Muscle of back (tissue), 11 donors: ENCODE results near the gene PCDHA1. TPM values are rescaled to one million over a fixed set of nuclear protein-coding genes. Genes with fewer than 3 reads are reported as not detected.
A peak's percentile ranks its signal among the peaks of the same experiment; 100 is the strongest.
"Not testable (repeated sequence)": the region's sequence is repeated elsewhere in the genome, so short reads cannot be mapped to it uniquely, and the experiment has no call there.

Experiments used
- DNase-seq, 3 donors: peaks; one replicate each; pipeline versions ENCODE4 v3.0.0 to v3.0.0-alpha.2; 2013
- polyA plus RNA-seq, 10 donors: library from polyadenylated mRNA; unstranded; fragments of 120-200 nt; gene quantifications; one replicate each; pipeline ENCODE4 v1.2.1, GENCODE V29; 2013; ENCODE audit not compliant: insufficient read length in 10 of 10

The PCDHA1 gene
- polyA plus RNA-seq, 10 donors: 0.05 to 0.11 (median 0.06) TPM; not detected in 6

DNA sequence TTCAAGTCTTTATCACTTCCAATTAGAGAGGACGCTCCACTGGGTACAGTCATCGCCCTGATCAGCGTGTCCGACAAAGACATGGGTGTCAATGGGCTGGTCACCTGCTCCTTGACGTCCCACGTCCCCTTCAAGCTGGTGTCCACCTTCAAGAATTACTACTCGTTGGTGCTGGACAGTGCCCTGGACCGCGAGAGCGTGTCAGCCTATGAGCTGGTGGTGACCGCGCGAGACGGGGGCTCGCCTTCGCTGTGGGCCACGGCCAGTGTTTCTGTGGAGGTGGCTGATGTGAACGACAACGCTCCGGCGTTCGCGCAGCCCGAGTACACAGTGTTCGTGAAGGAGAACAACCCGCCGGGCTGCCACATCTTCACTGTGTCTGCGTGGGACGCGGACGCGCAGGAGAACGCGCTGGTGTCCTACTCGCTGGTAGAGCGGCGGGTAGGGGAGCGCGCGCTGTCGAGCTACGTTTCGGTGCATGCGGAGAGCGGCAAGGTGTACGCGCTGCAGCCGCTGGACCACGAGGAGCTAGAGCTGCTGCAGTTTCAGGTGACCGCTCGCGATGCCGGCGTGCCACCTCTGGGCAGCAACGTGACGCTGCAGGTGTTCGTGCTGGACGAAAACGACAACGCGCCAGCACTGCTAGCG lies 22.4 kb downstream of the PCDHA1 start:
- DNase-seq: not testable (repeated sequence)

DNA sequence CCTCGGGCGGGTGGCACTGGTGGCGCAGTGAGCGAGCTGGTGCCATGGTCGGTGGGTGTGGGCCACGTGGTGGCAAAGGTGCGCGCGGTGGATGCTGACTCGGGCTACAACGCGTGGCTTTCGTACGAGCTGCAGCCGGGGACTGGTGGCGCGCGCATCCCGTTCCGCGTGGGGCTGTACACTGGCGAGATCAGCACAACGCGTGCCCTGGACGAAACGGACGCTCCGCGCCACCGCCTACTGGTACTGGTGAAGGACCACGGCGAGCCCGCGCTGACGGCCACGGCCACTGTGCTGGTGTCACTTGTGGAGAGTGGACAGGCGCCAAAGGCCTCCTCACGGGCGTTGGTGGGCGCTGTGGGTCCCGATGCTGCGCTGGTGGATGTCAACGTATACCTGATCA lies 22.9 kb downstream of the PCDHA1 start:
- no peak for DNase-seq

DNA sequence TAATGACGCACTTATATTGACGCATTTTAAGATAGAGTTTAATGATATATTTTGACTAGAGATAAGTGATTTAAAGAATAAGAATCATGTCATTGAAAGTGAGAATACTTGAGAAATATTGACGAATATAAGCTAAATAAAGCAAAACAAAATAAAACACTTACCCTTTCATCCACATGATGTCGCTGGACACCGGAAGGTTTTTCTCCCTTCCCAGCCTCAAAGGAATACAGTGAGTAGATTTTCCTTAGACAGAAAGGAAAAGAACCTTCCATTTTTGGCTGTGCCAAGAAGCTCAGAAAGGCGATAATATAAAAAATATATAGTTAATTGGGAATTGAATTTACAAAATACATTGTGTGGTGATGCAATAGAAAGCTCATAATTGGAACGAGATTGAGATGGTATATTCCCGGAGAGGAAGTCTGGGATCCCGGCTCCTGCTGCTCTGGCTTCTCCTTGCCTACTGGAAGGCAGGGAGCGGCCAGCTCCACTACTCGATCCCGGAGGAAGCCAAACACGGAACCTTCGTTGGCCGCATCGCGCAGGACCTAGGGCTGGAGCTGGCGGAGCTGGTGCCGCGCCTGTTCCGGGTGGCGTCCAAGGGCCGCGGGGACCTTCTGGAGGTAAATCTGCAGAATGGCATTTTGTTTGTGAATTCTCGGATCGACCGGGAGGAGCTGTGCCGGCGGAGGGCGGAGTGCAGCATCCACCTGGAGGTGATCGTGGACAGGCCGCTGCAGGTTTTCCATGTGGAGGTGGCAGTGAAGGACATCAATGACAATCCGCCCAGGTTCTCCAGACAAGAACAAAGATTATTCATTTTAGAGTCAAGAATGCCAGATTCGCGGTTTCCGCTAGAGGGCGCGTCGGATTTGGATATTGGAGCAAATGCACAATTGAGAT lies 35.7 kb downstream of the PCDHA1 start, which contains the start of gene PCDHA5:
Gene PCDHA5 (plus strand): TSS at position 239 of the 906 bp plus-strand sequence.
- DNase-seq: no peak

DNA sequence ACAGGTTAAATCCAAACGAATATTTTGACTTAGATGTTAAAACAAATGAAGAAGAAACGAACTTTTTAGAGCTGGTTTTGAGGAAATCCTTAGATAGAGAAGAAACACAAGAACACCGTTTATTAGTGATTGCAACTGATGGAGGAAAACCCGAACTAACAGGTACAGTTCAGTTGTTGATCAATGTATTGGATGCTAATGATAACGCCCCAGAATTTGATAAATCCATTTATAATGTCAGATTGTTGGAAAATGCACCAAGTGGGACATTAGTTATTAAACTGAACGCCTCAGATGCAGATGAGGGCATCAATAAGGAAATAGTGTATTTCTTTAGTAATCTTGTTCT lies 36.3 kb downstream of the PCDHA1 start:
- no peak for DNase-seq

DNA sequence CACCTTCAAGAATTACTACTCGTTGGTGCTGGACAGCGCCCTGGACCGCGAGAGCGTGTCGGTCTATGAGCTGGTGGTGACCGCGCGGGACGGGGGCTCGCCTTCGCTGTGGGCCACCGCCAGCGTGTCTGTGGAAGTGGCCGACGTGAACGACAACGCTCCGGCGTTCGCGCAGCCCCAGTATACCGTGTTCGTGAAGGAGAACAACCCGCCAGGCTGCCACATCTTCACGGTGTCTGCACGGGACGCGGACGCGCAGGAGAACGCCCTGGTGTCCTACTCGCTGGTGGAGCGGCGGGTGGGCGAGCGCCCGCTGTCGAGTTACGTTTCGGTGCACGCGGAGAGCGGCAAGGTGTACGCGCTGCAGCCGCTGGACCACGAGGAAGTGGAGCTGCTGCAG lies 37.0 kb downstream of the PCDHA1 start:
- not testable (repeated sequence) for DNase-seq

DNA sequence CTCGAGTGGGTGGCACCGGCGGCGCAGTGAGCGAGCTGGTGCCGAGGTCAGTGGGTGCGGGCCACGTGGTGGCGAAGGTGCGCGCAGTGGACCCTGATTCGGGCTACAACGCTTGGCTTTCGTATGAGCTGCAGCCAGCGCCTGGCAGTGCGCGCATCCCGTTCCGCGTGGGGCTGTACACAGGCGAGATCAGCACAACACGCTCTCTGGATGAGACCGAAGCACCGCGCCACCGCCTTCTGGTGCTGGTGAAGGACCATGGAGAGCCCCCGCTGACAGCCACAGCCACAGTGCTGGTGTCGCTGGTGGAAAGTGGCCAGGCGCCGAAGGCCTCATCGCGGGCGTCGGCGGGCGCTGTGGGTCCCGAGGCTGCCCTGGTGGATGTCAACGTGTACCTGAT lies 37.5 kb downstream of the PCDHA1 start:
- DNase-seq: no peak

DNA sequence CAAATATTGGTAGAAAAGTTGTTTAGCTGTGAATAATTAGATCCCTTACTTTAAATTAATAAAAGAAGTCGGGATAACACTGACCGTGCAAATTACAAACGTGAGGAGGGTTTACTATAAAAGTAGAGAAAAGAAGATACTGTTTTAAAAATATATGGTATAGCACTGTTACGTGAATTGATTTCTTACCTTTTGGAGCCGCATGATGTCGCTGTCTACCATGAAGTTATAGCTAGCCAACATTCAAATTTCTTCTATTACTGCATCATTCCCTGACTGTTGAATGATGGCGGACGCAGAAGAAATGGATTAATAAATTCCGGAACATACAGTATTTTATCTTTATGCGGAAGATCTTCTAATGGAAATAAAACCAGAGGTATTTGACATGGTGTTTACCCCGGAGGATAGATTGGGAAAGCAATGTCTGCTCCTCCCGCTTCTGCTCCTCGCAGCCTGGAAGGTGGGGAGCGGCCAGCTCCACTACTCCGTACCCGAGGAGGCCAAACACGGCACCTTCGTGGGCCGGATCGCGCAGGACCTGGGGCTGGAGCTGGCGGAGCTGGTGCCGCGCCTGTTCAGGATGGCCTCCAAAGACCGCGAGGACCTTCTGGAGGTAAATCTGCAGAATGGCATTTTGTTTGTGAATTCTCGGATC lies 41.9 kb downstream of the PCDHA1 start, which contains the start of gene PCDHA6:
Gene PCDHA6 (plus strand): TSS at position 257 of the 658 bp plus-strand sequence. CDS start 132 bp downstream, at position 389.
- DNase-seq: no peak

DNA sequence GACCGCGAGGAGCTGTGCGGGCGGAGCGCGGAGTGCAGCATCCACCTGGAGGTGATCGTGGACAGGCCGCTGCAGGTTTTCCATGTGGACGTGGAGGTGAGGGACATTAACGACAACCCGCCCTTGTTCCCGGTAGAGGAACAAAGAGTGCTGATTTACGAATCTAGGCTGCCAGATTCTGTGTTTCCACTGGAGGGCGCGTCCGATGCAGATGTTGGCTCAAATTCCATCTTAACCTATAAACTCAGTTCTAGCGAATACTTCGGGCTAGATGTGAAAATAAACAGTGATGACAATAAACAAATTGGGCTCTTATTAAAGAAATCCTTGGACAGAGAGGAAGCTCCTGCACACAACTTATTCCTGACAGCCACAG lies 42.4 kb downstream of the PCDHA1 start:
- no peak for DNase-seq

DNA sequence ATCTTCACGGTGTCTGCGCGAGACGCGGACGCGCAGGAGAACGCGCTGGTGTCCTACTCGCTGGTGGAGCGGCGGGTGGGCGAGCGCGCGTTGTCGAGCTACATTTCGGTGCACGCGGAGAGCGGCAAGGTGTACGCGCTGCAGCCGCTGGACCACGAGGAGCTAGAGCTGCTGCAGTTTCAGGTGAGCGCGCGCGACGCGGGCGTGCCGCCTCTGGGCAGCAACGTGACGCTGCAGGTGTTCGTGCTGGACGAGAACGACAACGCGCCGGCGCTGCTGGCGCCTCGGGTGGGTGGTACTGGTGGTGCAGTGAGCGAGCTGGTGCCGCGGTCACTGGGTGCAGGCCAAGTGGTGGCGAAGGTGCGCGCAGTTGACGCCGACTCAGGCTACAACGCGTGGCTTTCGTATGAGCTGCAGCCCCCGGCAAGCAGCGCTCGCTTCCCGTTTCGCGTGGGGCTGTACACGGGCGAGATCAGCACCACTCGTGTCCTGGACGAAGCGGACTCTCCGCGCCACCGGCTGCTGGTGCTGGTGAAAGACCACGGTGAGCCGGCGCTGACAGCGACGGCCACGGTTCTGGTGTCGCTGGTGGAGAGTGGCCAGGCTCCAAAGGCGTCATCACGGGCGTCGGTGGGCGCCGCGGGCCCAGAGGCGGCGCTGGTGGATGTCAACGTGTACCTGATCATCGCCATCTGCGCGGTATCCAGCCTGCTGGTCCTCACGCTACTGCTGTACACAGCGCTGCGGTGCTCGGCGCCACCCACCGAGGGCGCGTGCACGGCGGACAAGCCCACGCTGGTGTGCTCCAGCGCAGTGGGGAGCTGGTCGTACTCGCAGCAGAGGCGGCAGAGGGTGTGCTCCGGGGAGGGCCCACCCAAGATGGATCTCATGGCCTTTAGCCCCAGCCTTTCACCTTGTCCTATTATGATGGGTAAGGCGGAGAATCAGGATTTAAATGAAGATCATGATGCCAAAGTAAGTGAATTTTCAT lies 43.9 kb downstream of the PCDHA1 start:
- not testable (repeated sequence) for DNase-seq

DNA sequence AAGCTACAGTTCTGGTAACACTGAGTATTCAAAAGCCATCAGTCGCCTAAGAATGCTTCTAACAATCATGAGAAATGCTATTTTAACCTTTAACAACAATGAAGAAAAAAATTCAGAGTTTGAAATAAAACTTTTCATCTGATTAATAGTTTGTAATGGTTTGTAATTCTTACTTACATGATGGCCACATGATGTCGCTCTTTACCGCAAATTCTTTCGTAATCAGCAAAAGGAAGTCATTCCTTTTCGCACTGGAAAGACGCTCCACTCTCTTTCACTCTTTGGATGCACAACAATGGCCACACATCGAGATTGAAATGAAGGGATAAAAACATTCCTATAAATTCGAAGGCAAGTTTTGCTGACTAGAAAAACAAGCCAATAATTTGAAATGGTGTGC lies 48.1 kb downstream of the PCDHA1 start, which contains the start of gene PCDHA7:
Gene PCDHA7 (plus strand): TSS at position 277 of the 400 bp plus-strand sequence. CDS start 115 bp downstream, at position 392.
- DNase-seq: peak in 1 of 3 donors; percentile 5

DNA sequence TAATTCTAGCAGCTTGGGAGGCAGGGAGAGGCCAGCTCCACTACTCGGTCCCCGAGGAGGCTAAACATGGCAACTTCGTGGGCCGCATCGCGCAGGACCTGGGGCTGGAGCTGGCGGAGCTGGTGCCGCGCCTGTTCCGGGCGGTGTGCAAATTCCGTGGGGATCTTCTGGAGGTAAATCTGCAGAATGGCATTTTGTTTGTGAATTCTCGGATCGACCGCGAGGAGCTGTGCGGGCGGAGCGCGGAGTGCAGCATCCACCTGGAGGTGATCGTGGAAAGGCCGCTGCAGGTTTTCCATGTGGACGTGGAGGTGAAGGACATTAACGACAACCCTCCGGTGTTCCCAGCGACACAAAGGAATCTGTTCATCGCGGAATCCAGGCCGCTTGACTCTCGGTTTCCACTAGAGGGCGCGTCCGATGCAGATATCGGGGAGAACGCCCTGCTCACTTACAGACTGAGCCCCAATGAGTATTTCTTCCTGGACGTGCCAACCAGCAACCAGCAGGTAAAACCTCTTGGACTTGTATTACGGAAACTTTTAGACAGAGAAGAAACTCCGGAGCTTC lies 48.6 kb downstream of the PCDHA1 start:
- not testable (repeated sequence) for DNase-seq

DNA sequence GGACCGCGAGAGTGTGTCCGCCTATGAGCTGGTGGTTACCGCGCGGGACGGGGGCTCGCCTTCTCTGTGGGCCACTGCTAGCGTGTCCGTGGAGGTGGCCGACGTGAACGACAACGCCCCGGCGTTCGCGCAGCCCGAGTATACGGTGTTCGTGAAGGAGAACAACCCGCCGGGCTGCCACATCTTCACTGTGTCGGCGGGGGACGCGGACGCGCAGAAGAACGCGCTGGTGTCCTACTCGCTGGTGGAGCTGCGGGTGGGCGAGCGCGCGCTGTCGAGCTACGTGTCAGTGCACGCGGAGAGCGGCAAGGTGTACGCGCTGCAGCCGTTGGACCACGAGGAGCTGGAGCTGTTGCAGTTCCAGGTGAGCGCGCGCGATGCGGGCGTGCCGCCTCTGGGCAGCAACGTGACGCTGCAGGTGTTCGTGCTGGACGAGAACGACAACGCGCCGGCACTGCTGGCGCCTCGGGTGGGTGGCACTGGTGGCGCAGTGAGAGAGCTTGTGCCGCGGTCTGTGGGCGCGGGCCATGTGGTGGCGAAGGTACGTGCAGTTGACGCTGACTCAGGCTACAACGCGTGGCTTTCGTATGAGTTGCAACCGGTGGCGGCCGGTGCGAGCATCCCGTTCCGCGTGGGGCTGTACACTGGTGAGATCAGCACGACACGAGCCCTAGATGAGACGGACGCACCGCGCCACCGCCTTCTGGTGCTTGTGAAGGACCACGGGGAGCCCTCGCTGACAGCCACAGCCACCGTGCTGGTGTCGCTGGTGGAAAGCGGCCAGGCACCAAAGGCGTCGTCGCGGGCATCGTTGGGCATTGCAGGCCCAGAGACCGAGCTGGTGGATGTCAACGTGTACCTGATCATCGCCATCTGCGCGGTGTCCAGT lies 49.9 kb downstream of the PCDHA1 start:
- no peak for DNase-seq

DNA sequence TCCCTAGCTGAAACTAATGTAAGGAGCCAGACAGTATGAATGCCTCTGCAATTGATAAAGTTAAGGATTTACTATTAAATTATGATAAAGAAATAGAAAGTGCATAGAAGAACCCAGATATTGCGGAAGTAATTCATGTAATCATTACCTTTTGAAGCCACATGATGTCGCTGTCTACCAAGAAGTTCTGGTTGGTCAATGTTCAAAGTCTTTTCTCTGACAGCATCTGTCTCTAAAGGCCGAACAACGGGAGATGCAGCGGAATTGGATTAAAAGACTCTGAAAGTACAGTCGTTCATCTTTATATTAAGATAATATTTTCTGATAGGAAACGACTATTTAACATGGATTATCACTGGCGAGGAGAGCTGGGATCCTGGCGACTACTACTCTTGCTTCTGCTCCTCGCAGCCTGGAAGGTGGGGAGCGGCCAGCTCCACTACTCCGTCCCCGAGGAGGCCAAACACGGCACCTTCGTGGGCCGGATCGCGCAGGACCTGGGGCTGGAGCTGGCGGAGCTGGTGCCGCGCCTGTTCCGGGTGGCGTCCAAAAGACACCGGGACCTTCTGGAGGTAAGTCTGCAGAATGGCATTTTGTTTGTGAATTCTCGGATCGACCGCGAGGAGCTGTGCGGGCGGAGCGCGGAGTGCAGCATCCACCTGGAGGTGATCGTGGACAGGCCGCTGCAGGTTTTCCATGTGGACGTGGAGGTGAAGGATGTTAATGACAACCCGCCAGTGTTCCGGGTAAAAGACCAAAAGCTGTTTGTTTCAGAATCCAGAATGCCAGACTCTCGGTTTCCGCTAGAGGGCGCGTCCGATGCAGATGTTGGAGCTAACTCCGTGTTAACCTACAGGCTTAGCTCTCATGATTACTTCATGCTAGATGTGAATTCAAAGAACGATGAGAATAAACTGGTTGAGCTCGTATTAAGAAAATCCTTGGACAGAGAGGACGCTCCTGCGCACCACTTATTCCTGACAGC lies 55.3 kb downstream of the PCDHA1 start, which contains the start of gene PCDHA8:
Gene PCDHA8 (plus strand): TSS at position 210 of the 985 bp plus-strand sequence. CDS start 135 bp downstream, at position 345.
- DNase-seq: no peak

DNA sequence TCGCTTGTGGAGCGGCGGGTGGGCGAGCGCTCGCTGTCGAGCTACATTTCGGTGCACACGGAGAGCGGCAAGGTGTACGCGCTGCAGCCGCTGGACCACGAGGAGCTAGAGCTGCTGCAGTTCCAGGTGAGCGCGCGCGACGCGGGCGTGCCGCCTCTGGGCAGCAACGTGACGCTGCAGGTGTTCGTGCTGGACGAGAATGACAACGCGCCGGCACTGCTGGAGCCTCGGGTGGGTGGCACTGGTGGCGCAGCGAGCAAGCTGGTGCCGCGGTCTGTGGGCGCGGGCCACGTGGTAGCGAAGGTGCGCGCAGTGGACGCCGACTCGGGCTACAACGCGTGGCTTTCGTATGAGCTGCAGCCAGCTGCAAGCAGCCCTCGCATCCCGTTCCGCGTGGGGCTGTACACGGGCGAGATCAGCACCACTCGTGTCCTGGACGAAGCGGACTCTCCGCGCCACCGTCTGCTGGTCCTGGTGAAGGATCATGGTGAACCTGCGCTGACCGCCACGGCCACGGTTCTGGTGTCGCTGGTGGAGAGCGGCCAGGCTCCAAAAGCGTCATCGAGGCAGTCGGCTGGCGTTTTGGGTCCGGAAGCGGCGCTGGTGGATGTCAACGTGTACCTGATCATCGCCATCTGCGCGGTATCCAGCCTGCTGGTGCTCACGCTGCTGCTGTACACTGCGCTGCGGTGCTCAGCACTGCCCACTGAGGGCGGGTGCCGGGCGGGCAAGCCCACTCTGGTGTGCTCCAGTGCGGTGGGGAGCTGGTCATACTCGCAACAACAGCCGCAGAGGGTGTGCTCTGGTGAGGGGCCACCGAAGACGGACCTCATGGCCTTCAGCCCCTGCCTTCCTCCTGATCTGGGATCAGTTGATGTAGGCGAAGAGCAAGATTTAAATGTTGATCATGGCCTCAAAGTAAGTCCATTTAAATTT lies 57.1 kb downstream of the PCDHA1 start:
- no peak for DNase-seq

DNA sequence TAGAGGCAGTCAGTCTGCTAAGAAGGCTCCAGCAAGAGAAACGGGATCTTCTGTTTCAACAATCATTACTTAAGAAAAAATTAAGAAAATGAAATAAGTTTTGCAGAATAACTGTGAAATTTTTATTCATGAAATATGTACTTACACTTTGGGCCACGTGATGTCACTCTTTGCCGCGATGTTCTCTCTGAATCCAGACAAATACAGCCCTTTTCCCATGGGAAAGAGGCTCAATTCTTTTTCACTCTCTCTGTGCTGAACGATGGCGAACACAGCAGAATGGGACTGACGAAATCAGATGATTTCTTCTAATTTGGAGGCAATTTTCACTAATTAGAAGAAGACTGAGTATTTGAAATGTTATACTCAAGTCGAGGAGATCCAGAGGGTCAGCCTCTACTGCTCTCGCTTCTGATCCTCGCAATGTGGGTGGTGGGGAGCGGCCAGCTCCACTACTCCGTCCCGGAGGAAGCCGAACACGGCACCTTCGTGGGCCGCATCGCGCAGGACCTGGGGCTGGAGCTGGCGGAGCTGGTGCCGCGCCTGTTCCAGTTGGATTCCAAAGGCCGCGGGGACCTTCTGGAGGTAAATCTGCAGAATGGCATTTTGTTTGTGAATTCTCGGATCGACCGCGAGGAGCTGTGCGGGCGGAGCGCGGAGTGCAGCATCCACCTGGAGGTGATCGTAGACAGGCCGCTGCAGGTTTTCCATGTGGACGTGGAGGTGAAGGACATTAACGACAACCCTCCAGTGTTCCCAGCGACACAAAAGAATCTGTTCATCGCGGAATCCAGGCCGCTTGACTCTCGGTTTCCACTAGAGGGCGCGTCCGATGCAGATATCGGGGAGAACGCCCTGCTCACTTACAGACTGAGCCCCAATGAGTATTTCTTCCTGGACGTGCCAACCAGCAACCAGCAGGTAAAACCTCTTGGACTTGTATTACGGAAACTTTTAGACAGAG lies 62.5 kb downstream of the PCDHA1 start, which contains the start of gene PCDHA9:
Gene PCDHA9 (plus strand): TSS at position 244 of the 964 bp plus-strand sequence. CDS start 114 bp downstream, at position 358.
- not testable (repeated sequence) for DNase-seq
